ENCODE measurements around the gene DOCK3. TPM values are rescaled to one million over a fixed set of nuclear protein-coding genes. Genes with fewer than 3 reads are reported as not detected.
"Not testable (repeated sequence)": the region's sequence is repeated elsewhere in the genome, so short reads cannot be mapped to it uniquely, and the experiment has no call there.

Gene DOCK3
- total RNA-seq, 1 experiment from 2014 or later, result 0.26 TPM

- H3K36me3 ChIP-seq, result no peaks in the 10 kb centered on the region
- no peaks in the 10 kb centered on the region for H3K27me3 ChIP-seq
- no peaks in the 10 kb centered on the region; the same call in 1 of the 2 replicates for H3K9me3 ChIP-seq
- H3K4me3 ChIP-seq, result no peak overlapping the region
- DNase-seq, result no peak
Observed at GRCh38 chr3:50953825-50954414, 279.2 kb downstream of the DOCK3 start.

- Histone ChIP-seq H3K4me3 (no peak overlapping the region), H3K27me3 (no peaks in the 10 kb centered on the region), H3K36me3 (no peaks in the 10 kb centered on the region), H3K9me3 (no peaks in the 10 kb centered on the region)
- DNase-seq, result no peak
Observed at GRCh38 chr3:50961386-50961785, 286.7 kb downstream of the DOCK3 start.

GRCh38 chr3:50971487-50971924 lies 296.8 kb downstream of the DOCK3 start:
- H3K9me3 ChIP-seq, result no peaks in the 10 kb centered on the region
- H3K27me3 ChIP-seq, result no peaks in the 10 kb centered on the region
- no peak overlapping the region for H3K4me3 ChIP-seq
- H3K36me3 ChIP-seq, result no peaks in the 10 kb centered on the region
- no peak for DNase-seq

GRCh38 chr3:50972029-50972428 lies 297.3 kb downstream of the DOCK3 start:
- H3K4me3 ChIP-seq, result no peak overlapping the region
- no peaks in the 10 kb centered on the region for H3K27me3 ChIP-seq
- no peak for DNase-seq
- no peaks in the 10 kb centered on the region for H3K9me3 ChIP-seq
- H3K36me3 ChIP-seq, result no peaks in the 10 kb centered on the region

GRCh38 chr3:50978586-50978985 lies 303.9 kb downstream of the DOCK3 start:
- DNase-seq, H3K27me3 ChIP-seq, H3K4me3 ChIP-seq, H3K9me3 ChIP-seq, H3K36me3 ChIP-seq: not testable (repeated sequence)

GRCh38 chr3:50978991-50979667 lies 304.4 kb downstream of the DOCK3 start:
- no peaks in the 10 kb centered on the region for H3K9me3 ChIP-seq
- H3K36me3 ChIP-seq, result no peaks in the 10 kb centered on the region
- no peaks in the 10 kb centered on the region for H3K27me3 ChIP-seq
- no peak overlapping the region for H3K4me3 ChIP-seq
- DNase-seq, result no peak

- H3K4me3 ChIP-seq, result no peak overlapping the region
- no peaks in the 10 kb centered on the region for H3K36me3 ChIP-seq
- H3K27me3 ChIP-seq, result no peaks in the 10 kb centered on the region
- no peaks in the 10 kb centered on the region for H3K9me3 ChIP-seq
- no peak for DNase-seq
Observed at GRCh38 chr3:50982540-50983325, 308.0 kb downstream of the DOCK3 start.

GRCh38 chr3:50983887-50984286 lies 309.2 kb downstream of the DOCK3 start:
- no peaks in the 10 kb centered on the region for H3K36me3 ChIP-seq
- H3K9me3 ChIP-seq, result no peaks in the 10 kb centered on the region
- H3K27me3 ChIP-seq, result no peaks in the 10 kb centered on the region
- DNase-seq, result no peak
- no peak overlapping the region for H3K4me3 ChIP-seq

GRCh38 chr3:50985893-50986292 lies 311.2 kb downstream of the DOCK3 start:
- H3K27me3 ChIP-seq, result no peaks in the 10 kb centered on the region
- no peak overlapping the region for H3K4me3 ChIP-seq
- no peaks in the 10 kb centered on the region for H3K9me3 ChIP-seq
- no peak for DNase-seq
- H3K36me3 ChIP-seq, result no peaks in the 10 kb centered on the region

GRCh38 chr3:50986726-50987125 lies 312.0 kb downstream of the DOCK3 start:
- H3K9me3 ChIP-seq, result no peaks in the 10 kb centered on the region
- H3K36me3 ChIP-seq, result no peaks in the 10 kb centered on the region
- DNase-seq, result no peak
- H3K4me3 ChIP-seq, result no peak overlapping the region
- H3K27me3 ChIP-seq, result no peaks in the 10 kb centered on the region

- Histone ChIP-seq H3K27me3 (no peaks in the 10 kb centered on the region), H3K36me3 (no peaks in the 10 kb centered on the region), H3K4me3 (no peak overlapping the region), H3K9me3 (no peaks in the 10 kb centered on the region)
- no peak for DNase-seq
Observed at GRCh38 chr3:50994537-50994936, 319.8 kb downstream of the DOCK3 start.

- no peaks in the 10 kb centered on the region for H3K36me3 ChIP-seq
- H3K9me3 ChIP-seq, result no peaks in the 10 kb centered on the region
- DNase-seq, result no peak
- no peak overlapping the region for H3K4me3 ChIP-seq
- no peaks in the 10 kb centered on the region for H3K27me3 ChIP-seq
Observed at GRCh38 chr3:50995085-50995824, 320.5 kb downstream of the DOCK3 start.

- H3K27me3 ChIP-seq, result no peaks in the 10 kb centered on the region
- no peak for DNase-seq
- no peaks in the 10 kb centered on the region for H3K9me3 ChIP-seq
- no peak overlapping the region for H3K4me3 ChIP-seq
- H3K36me3 ChIP-seq, result no peaks in the 10 kb centered on the region
Observed at GRCh38 chr3:51002495-51002894, 327.8 kb downstream of the DOCK3 start.

- no peak overlapping the region for H3K4me3 ChIP-seq
- H3K9me3 ChIP-seq, result no peaks in the 10 kb centered on the region
Observed at GRCh38 chr3:51004235-51004634, 329.5 kb downstream of the DOCK3 start.

GRCh38 chr3:51024121-51024520 lies 349.4 kb downstream of the DOCK3 start:
- Histone ChIP-seq H3K4me3 (no peak overlapping the region), H3K36me3 (no peaks in the 10 kb centered on the region), H3K9me3 (no peaks in the 10 kb centered on the region), H3K27me3 (no peaks in the 10 kb centered on the region)
- DNase-seq, result no peak

More at GRCh38 chr3:51004235-51004634, 329.5 kb downstream of the DOCK3 start:
- H3K27me3 ChIP-seq, result no peaks in the 10 kb centered on the region
- DNase-seq, result no peak
- H3K36me3 ChIP-seq, result no peaks in the 10 kb centered on the region

- Histone ChIP-seq H3K36me3 (no peaks in the 10 kb centered on the region), H3K27me3 (no peaks in the 10 kb centered on the region), H3K4me3 (no peak overlapping the region), H3K9me3 (no peaks in the 10 kb centered on the region)
- no peak for DNase-seq
Observed at GRCh38 chr3:51024765-51025632, 350.3 kb downstream of the DOCK3 start.
